HG03378 (cell line): ENCODE data around the gene USP31.

Source experiments
- ATAC-seq: cut with Tn5 transposase; IDR thresholded peaks from one replicate; pipeline ENCODE4 v1.9.1; 2021; ENCODE audit warnings: mild to moderate bottlenecking, moderate library complexity; ENCODE audit not compliant: unreplicated experiment

Gene USP31

GRCh38 chr16:23027386-23027785 lies 121.9 kb downstream of the USP31 start:
- no peak for ATAC-seq

- ATAC-seq: no peak
Observed at GRCh38 chr16:23026784-23027362, 122.4 kb downstream of the USP31 start.

GRCh38 chr16:23025692-23026307 lies 123.5 kb downstream of the USP31 start:
- no peak for ATAC-seq

- no peak for ATAC-seq
Observed at GRCh38 chr16:23024044-23024443, 125.2 kb downstream of the USP31 start.

- ATAC-seq: no peak
Observed at GRCh38 chr16:23020084-23020483, 129.2 kb downstream of the USP31 start.

GRCh38 chr16:23016368-23016767 lies 132.9 kb downstream of the USP31 start:
- ATAC-seq: no peak

- no peak for ATAC-seq
Observed at GRCh38 chr16:23015580-23015979, 133.7 kb downstream of the USP31 start.

GRCh38 chr16:23014592-23014991 lies 134.7 kb downstream of the USP31 start:
- no peak for ATAC-seq
